ENCODE measurements around the gene UBR2. TPM values are rescaled to one million over a fixed set of nuclear protein-coding genes. Genes with fewer than 3 reads are reported as not detected.

Gene UBR2
- 34.3 and 40.8 TPM in 2 replicates for total RNA-seq

DNA sequence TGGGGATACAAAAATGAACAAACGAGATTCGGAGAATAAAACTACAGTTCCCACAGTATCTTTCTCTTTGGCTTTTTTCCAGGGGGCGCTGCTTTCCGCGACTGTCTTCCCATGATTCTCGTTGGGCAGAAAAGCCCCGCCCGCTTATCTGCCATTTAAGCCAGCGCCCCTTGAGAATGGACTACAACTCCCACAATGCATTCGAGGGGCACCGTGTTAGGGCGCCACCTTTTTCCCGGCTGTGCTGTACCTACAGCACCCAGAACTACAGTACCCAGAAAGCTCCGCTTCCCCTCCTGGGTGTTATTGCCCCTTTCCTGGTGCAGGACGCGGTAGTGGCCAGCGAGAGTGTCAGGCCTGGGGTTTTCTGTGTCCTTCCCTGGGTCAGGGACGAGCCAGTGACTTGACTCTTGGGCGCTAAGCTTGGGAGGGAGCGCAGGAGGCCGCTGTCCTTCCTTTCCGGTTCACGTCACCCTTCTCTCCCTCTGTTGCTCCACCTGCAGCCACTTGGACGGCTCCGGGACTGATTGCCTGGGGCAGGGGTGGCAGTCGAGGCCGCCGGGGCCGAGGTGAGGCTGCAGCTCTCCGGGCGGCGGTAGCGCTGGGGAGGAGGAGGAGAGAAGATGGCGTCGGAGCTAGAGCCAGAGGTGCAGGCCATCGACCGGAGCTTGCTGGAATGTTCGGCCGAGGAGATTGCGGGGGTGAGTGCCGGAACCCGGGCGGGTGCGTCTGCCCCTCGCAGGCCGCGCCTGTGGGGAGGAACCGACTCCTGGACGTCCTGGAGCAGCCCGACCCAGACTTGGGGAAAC is at the start of gene UBR2:
Gene UBR2, plus strand, starts transcription at position 333 of the 809 bp plus-strand sequence. Its CDS starts 291 bp downstream, at position 624.
- peaks cover 18% of the 10 kb centered on the region for H3K36me3 Mint-ChIP-seq (ENCODE audit: low read depth)
- peak within 1 kb of the TSS; percentile 92 for H3K27ac Mint-ChIP-seq
- no peak for TF ChIP-seq CTCF (IDR thresholded peaks at IDR 0.05)
- no peaks in the 10 kb centered on the region for H3K9me3 Mint-ChIP-seq
- ChIA-PET CTCF (interaction anchor here (0.7 to 2.9 kb wide), 4 partner anchors 9 to 51 kb away, joined by 3 to 23 read pairs (median 4); no protein-coding TSS in a partner anchor), POLR2A (interaction anchor here (0.6 to 2.3 kb wide), 20 partner anchors 9 to 1151 kb away, joined by 3 to 26 read pairs (median 4); partner anchors contain the start of genes CNPY3, KLC4, MRPL2 and MRPS10)
- ATAC-seq (ENCODE audit: low read depth) (peak; percentile 96), DNase-seq (peak; percentile 73)
- H3K4me1 Mint-ChIP-seq: peaks cover 43% of the 10 kb centered on the region
- no peaks in the 10 kb centered on the region for H3K27me3 Mint-ChIP-seq
- H3K4me3 Mint-ChIP-seq: peak within 1 kb of the TSS; percentile 92
- intact Hi-C loops (cut with micrococcal nuclease): loop anchor here (1.0 to 10.0 kb wide), 13 partner anchors 8 to 1701 kb away; partner anchors contain the start of genes BYSL, KLHDC3, LRRC73 and MEA1

- TF ChIP-seq CTCF (IDR thresholded peaks at IDR 0.05): no peak
- Mint-ChIP-seq H3K27me3 (no peaks in the 10 kb centered on the region), H3K9me3 (peaks cover under 1% of the 10 kb centered on the region), H3K36me3 (ENCODE audit: low read depth) (no peaks in the 10 kb centered on the region), H3K4me3 (no peak overlapping the region), H3K4me1 (peaks cover 13% of the 10 kb centered on the region), H3K27ac (no peak overlapping the region)
- DNase-seq (no peak), ATAC-seq (ENCODE audit: low read depth) (no peak)
- intact Hi-C loops (cut with micrococcal nuclease): no loop called here
- POLR2A ChIA-PET: no interaction called here
- CTCF ChIA-PET: no interaction called here
These were observed 49.1 kb upstream of the UBR2 start for GRCh38 chr6:42514745-42515144.

- POLR2A ChIA-PET: interaction anchor here (0.7 to 2.5 kb wide), 2 partner anchors 13 to 128 kb away, joined by 3 to 21 read pairs; no protein-coding TSS in a partner anchor
- H3K27ac Mint-ChIP-seq: peak overlapping the region; percentile 99
- ATAC-seq (ENCODE audit: low read depth) (no peak), DNase-seq (no peak)
- no peak overlapping the region for H3K4me3 Mint-ChIP-seq
- peaks cover 2% of the 10 kb centered on the region for H3K9me3 Mint-ChIP-seq
- no peaks in the 10 kb centered on the region for H3K36me3 Mint-ChIP-seq (ENCODE audit: low read depth)
- CTCF ChIA-PET: interaction anchor here (0.7 to 2.8 kb wide), 3 partner anchors 9 to 12 kb away, joined by 3 to 18 read pairs (median 6); no protein-coding TSS in a partner anchor
- no peaks in the 10 kb centered on the region for H3K27me3 Mint-ChIP-seq
- TF ChIP-seq CTCF (IDR thresholded peaks at IDR 0.05): no peak
- peaks cover 27% of the 10 kb centered on the region for H3K4me1 Mint-ChIP-seq
- intact Hi-C loops (cut with micrococcal nuclease): loop anchor here (1.0 to 5.0 kb wide), 2 partner anchors 12 to 67 kb away; partner anchors contain the start of gene TRERF1
These were observed 44.0 kb upstream of the UBR2 start for GRCh38 chr6:42519779-42520178.

GRCh38 chr6:42520786-42521607 is 42.8 kb upstream of the UBR2 start:
- DNase-seq (no peak), ATAC-seq (ENCODE audit: low read depth) (peak; percentile 92)
- Mint-ChIP-seq H3K9me3 (peaks cover 2% of the 10 kb centered on the region), H3K27me3 (no peaks in the 10 kb centered on the region), H3K4me1 (peaks cover 22% of the 10 kb centered on the region), H3K4me3 (peak overlapping the region; percentile 71), H3K27ac (peak overlapping the region; percentile 99), H3K36me3 (ENCODE audit: low read depth) (no peaks in the 10 kb centered on the region)
- intact Hi-C loops (cut with micrococcal nuclease): loop anchor here (1.0 to 5.0 kb wide), 3 partner anchors 11 to 69 kb away; partner anchors contain the start of gene TRERF1
- ChIA-PET POLR2A (interaction anchor here (0.6 to 2.5 kb wide), 9 partner anchors 11 to 845 kb away, joined by 3 to 21 read pairs (median 3); partner anchors contain the start of genes MRPS10 and RPL7L1), CTCF (interaction anchor here (1.9 to 2.8 kb wide), 2 partner anchors 11 to 27 kb away, joined by 9 to 18 read pairs; no protein-coding TSS in a partner anchor)
- no peak for TF ChIP-seq CTCF (IDR thresholded peaks at IDR 0.05)

Measured in activated B cell treated with CpG ODN at 0.5 μM for 24 hours (primary cell).